GM19099 (cell line): ENCODE results near the gene UBR3.

ENCODE experiments used
- POLR2A ChIP-seq: IDR thresholded peaks from 3 replicates; pipeline ENCODE4 v1.6.1; 2011; ENCODE audit warnings: low read depth; ENCODE audit not compliant: insufficient read length; ENCODE audit errors: extremely low read depth

UBR3 gene

GRCh38 chr2:169862816-169863215 lies 35.6 kb downstream of the UBR3 start:
- no peak for TF ChIP-seq POLR2A

- no peak for TF ChIP-seq POLR2A
These were observed 38.2 kb downstream of the UBR3 start for GRCh38 chr2:169865492-169865891.

GRCh38 chr2:169867579-169867978 lies 40.3 kb downstream of the UBR3 start:
- TF ChIP-seq POLR2A: no peak

- TF ChIP-seq POLR2A: no peak
These were observed 41.7 kb downstream of the UBR3 start for GRCh38 chr2:169868951-169869350.

GRCh38 chr2:169871994-169872393 lies 44.7 kb downstream of the UBR3 start:
- TF ChIP-seq POLR2A: no peak

- TF ChIP-seq POLR2A: no peak
These were observed 50.1 kb downstream of the UBR3 start for GRCh38 chr2:169877398-169877797.

- no peak for TF ChIP-seq POLR2A
These were observed 59.9 kb downstream of the UBR3 start for GRCh38 chr2:169887120-169887519.

GRCh38 chr2:169891593-169892298 lies 64.5 kb downstream of the UBR3 start:
- no peak for TF ChIP-seq POLR2A

GRCh38 chr2:169892951-169893350 lies 65.7 kb downstream of the UBR3 start:
- TF ChIP-seq POLR2A: no peak

- TF ChIP-seq POLR2A: no peak
These were observed 68.2 kb downstream of the UBR3 start for GRCh38 chr2:169895294-169895985.

GRCh38 chr2:169897834-169898233 lies 70.6 kb downstream of the UBR3 start:
- TF ChIP-seq POLR2A: no peak

- no peak for TF ChIP-seq POLR2A
These were observed 73.4 kb downstream of the UBR3 start for GRCh38 chr2:169900686-169901085.

GRCh38 chr2:169906731-169907130 lies 79.5 kb downstream of the UBR3 start:
- TF ChIP-seq POLR2A: no peak

GRCh38 chr2:169909376-169909775 lies 82.1 kb downstream of the UBR3 start:
- TF ChIP-seq POLR2A: no peak

- no peak for TF ChIP-seq POLR2A
These were observed 83.0 kb downstream of the UBR3 start for GRCh38 chr2:169910109-169910799.

GRCh38 chr2:169911119-169911518 lies 83.9 kb downstream of the UBR3 start:
- TF ChIP-seq POLR2A: no peak

- TF ChIP-seq POLR2A: no peak
These were observed 89.4 kb downstream of the UBR3 start for GRCh38 chr2:169916623-169917022.

- no peak for TF ChIP-seq POLR2A
These were observed 96.7 kb downstream of the UBR3 start for GRCh38 chr2:169923977-169924376.
